GM13977 (cell line): Measurements from ENCODE around the gene NUDT14.

Experiments used
- DNase-seq: peaks from one replicate; pipeline ENCODE4 v3.0.0; 2012; ENCODE audit warnings: low spot score
- in situ Hi-C: fragments of 300-500 bp; cut with MboI; formaldehyde crosslinking; loops from one replicate; pipeline ENCODE4 v1.12.0; 2022; ENCODE audit warnings: low sequenced_read_pairs, low pct_unique_long_range_greater_than_20kb, mixed read lengths, inconsistent platforms; ENCODE audit not compliant: unreplicated experiment
- TF ChIP-seq, protein P1 (sequence below): IDR thresholded peaks from 2 replicates; pipeline ENCODE4 v1.5.1; 2012; ENCODE audit warnings: mild to moderate bottlenecking, control low read depth; ENCODE audit not compliant: insufficient read depth; ENCODE audit errors: extremely low read depth, missing control alignments

Gene NUDT14

GRCh38 chr14:105136401-105137322 lies 44.5 kb downstream of the NUDT14 start:
- in situ Hi-C loops, result no loop called here
- DNase-seq, result no peak
- TF ChIP-seq, protein P1, sequence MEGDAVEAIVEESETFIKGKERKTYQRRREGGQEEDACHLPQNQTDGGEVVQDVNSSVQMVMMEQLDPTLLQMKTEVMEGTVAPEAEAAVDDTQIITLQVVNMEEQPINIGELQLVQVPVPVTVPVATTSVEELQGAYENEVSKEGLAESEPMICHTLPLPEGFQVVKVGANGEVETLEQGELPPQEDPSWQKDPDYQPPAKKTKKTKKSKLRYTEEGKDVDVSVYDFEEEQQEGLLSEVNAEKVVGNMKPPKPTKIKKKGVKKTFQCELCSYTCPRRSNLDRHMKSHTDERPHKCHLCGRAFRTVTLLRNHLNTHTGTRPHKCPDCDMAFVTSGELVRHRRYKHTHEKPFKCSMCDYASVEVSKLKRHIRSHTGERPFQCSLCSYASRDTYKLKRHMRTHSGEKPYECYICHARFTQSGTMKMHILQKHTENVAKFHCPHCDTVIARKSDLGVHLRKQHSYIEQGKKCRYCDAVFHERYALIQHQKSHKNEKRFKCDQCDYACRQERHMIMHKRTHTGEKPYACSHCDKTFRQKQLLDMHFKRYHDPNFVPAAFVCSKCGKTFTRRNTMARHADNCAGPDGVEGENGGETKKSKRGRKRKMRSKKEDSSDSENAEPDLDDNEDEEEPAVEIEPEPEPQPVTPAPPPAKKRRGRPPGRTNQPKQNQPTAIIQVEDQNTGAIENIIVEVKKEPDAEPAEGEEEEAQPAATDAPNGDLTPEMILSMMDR, result no peak

GRCh38 chr14:105135700-105136395 lies 45.3 kb downstream of the NUDT14 start:
- TF ChIP-seq, protein P1, result no peak
- no peak for DNase-seq
- in situ Hi-C loops, result no loop called here

DNA sequence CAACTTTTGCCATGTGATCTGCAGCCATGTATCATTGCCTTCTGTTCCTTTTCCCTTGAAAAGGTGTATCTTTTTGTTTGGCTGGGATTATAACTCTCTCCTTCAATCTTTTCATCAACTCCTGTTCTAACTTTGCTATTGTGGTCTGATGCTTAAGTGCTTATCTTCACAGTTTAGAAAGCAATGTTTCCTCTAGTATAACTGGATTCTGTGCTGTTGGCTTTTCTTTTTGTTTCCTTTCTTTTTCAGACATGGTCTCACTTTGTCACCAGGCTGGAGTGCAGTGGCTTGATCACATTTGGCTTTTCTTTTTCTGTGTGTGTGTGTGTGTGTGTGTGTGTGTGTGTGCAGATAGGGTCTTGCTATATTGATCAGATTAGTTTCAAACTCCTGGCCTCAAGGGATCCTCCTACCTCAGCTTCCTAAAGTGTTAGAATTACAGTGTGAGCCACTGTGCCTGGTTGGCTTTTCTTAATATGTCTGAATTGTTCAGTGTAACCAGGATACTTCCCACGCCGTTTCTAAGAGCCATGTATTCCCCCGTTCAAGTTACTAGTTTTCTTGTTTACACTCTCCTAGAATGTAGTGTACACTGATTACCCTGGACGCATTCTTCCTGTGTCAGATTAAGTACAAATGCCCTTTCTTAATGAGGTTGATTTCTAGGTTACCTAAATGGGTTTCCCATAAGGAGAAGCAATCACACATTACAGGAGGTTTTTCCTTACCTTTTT lies 48.0 kb downstream of the NUDT14 start:
- TF ChIP-seq, protein P1, result no peak
- no peak for DNase-seq
- in situ Hi-C loops, result no loop called here

GRCh38 chr14:105131241-105131640 lies 49.9 kb downstream of the NUDT14 start:
- DNase-seq, result no peak
- in situ Hi-C loops, result no loop called here
- TF ChIP-seq, protein P1, result no peak

DNA sequence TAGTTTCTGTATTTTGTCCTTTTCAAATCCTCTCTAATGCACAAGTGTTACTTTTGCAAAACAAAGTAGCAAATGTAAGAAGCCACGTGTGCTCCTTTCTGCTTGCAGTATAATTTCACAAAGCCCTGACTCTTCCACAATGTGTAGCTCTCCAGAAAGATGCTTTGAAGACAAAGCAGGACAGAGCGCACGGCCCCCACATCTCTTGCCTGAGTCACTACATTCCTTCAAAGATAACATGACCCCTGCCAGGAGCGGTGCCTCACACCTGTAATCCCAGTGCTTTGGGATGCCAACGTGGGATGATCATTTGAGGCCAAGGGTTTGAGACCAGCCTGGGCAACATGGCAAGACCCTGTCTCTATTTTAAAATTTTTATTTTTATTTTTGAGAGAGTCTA lies 53.1 kb downstream of the NUDT14 start:
- TF ChIP-seq, protein P1, result no peak
- in situ Hi-C loops, result no loop called here
- DNase-seq, result no peak

DNA sequence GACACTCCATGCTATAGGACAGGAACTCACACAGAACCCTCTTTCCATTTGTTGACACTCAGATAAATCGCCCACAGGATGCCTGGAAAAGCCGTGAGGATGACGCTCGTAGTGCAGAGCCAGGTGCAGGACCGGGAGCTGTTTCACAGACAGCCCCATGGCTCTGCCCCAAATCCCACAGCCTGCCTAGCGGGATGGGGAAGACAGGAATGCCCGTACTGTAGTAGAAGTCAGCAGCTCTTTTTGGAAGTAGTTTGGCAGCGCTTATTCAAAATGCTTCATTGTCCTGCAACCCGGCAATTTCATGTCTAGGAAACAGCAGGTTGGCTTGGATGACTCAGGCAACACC lies 54.2 kb downstream of the NUDT14 start:
- in situ Hi-C loops, result no loop called here
- TF ChIP-seq, protein P1, result no peak
- DNase-seq, result no peak
